Measurements from ENCODE around the gene DHX38. TPM values are rescaled to one million over a fixed set of nuclear protein-coding genes. Genes with fewer than 3 reads are reported as not detected.

DHX38 gene
- total RNA-seq, 1 donor from 2014 or later: 53.4 TPM

- DNase-seq (ENCODE audit: low spot score): no peak
Measured at GRCh38 chr16:72083778-72084404, 9.8 kb upstream of the DHX38 start.

DNA sequence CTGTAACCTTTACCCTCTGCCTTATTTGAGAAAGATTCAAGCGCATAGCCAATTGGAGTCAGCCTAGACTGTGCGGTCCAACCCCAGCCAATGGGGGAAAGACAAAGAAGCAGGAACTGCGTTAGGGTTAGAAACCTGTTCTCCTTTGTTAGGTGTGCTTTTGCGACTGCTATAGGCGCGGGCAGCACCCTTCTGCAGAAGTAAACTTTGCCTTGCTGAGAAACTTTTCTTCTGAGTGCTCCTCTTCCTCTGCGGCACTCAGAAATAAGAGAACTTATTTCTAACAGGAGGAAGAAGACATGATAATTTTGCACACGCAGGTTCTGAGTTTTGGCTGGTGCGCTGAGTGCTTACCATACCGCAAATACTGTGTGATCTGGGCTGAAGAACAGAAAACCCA is 9.2 kb upstream of the DHX38 start:
- DNase-seq (ENCODE audit: low spot score): no peak

DNA sequence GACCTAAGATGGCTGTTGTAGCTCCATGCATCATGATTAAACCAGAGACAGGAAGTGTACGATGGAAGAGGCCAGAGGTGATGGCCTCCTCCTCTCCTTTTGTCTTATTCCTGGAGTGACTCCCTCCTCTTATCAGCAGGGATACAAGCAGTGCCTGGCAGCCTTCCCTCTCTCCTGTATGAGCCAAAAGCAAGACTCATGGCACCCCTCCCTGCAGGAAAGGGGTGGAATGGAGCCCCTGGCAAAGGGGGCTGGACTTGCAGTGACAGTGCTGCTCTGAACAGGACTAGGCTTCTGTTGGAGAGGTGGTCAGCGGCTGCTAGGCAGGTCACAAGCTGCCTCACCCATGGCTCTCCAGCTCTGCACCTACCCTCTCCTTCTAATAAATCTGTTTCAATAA is 8.6 kb upstream of the DHX38 start:
- no peak for DNase-seq (ENCODE audit: low spot score)

DNA sequence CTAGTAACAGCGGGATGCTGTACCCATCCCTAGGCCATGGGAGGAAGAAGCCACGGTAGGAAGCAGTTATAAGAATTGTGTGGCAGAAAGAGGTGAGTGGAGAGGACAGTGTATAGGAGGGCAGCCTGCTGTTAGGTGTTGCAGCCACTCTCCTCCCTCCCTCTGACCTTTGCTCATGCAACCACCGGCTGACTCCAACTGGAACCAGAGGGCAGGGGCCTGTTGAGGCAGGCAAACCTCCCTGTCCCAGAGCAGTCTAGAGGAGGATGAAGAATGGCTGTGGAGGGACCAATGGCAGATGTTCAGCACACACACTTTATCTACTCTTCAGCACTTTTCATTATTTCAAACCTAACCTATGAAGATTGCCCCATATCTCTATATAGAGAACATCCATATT is 2.4 kb upstream of the DHX38 start:
- no peak for DNase-seq (ENCODE audit: low spot score)

- no peak for DNase-seq (ENCODE audit: low spot score)
Measured at GRCh38 chr16:72092832-72093447, 707 bp upstream of the DHX38 start.

DNA sequence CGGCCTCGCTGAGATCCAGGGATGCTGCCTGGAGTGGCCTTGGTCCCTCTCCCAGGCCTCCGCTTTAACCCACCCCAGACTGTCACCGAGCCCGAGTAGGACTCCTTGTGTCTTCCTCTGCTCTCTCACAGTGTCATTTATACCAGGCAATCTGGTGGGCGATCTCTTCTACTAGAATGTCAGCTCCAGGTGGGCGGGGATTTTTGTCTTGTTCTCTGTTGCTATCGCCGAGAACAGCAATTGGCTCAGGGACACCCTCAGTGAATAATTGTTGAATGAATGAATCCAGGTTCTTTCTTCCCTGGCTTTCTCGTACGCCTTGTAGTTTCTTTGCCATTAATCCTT is 591 bp downstream of the DHX38 start:
- no peak for DNase-seq (ENCODE audit: low spot score)

DNA sequence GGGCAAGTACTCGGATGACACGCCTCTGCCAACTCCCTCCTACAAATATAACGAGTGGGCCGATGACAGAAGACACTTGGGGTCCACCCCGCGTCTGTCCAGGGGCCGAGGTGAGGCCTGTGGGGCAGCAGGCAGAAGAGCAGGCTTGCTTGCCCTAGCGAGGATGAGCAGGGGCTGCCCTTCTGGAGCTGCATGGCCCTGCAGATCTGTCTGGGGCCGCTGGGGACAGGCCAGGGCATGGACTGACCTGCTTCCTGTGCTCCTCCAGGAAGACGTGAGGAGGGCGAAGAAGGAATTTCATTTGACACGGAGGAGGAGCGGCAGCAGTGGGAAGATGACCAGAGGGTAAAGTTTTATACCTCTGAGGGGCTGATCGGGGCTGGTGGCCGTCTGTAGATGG is 5.3 kb downstream of the DHX38 start:
- DNase-seq (ENCODE audit: low spot score): no peak

DNA sequence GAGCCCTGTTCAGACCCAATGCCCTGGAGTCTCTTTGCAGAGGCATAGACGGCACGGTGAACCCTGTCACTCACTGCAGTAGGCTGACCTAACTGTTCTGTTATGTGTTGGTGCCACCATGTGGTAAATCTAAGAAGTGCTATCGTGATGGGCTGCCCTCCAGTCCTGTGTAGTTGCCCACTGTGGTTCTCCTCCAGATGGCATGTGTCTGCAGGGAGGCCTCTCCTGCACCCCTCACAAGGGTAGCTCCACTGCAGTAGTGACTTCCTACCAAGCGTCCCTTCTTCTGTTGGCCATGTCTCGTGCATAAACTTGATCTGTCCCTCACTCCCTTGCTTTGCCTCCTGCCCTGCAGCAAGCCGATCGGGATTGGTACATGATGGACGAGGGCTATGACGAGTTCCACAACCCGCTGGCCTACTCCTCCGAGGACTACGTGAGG is 5.8 kb downstream of the DHX38 start:
- no peak for DNase-seq (ENCODE audit: low spot score)

- DNase-seq (ENCODE audit: low spot score): no peak
Measured at GRCh38 chr16:72101195-72101594, 7.5 kb downstream of the DHX38 start.

DNA sequence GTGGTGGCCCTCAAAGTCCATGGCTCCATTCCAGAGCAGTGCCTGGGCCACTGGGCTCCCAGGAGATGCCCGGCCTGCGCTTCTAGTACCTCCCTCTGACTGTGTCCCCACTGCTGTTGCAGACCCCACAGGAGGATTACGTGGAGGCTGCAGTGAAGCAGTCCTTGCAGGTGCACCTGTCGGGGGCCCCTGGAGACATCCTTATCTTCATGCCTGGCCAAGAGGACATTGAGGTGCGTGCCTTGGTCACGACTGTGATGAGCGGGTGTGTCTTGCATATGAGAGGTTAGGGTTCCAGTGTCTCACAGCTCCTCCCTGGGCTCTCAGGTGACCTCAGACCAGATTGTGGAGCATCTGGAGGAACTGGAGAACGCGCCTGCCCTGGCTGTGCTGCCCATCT is 11.3 kb downstream of the DHX38 start:
- DNase-seq (ENCODE audit: low spot score): peak; percentile 64

- no peak for DNase-seq (ENCODE audit: low spot score)
Measured at GRCh38 chr16:72105978-72106377, 12.3 kb downstream of the DHX38 start.

DNA sequence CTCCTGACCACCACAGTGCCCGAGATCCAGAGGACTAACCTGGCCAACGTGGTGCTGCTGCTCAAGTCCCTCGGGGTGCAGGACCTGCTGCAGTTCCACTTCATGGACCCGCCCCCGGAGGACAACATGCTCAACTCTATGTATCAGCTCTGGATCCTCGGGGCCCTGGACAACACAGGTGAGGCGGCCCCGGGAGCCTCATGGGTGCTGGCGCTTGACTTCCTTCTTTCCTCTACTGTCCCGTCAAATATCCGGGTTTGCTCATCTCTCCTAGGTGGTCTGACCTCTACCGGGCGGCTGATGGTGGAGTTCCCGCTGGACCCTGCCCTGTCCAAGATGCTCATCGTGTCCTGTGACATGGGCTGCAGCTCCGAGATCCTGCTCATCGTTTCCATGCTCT is 13.7 kb downstream of the DHX38 start:
- peak; percentile 83 for DNase-seq (ENCODE audit: low spot score)

DNA sequence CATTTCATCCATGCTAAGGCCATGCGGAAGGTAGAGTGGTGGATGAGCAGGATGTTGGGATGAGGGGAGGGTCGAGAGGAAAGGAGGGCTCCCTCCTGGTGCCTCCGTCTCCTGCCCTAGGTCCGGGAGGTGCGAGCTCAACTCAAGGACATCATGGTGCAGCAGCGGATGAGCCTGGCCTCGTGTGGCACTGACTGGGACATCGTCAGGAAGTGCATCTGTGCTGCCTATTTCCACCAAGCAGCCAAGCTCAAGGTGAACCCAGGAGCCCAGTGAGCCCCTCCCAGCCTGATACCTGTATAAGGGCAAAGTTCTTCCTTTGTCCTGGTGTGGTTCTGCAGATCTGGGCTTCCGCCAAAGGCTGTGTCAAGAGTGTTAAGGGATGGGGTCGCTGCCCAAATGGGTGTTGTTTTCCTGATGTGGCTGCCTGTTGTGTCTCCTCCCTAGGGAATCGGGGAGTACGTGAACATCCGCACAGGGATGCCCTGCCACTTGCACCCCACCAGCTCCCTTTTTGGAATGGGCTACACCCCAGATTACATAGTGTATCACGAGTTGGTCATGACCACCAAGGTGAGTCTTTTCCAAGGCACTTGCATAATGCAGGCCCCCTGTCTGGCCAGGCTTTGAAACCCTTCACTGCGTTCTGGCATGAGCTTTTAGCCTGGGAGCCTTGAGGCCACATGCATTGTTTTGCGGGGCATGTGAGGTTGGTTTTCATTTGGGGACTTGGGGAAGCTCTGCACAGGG is 14.9 kb downstream of the DHX38 start:
- no peak for DNase-seq (ENCODE audit: low spot score)

- no peak for DNase-seq (ENCODE audit: low spot score)
Measured at GRCh38 chr16:72109300-72109699, 15.7 kb downstream of the DHX38 start.

DNA sequence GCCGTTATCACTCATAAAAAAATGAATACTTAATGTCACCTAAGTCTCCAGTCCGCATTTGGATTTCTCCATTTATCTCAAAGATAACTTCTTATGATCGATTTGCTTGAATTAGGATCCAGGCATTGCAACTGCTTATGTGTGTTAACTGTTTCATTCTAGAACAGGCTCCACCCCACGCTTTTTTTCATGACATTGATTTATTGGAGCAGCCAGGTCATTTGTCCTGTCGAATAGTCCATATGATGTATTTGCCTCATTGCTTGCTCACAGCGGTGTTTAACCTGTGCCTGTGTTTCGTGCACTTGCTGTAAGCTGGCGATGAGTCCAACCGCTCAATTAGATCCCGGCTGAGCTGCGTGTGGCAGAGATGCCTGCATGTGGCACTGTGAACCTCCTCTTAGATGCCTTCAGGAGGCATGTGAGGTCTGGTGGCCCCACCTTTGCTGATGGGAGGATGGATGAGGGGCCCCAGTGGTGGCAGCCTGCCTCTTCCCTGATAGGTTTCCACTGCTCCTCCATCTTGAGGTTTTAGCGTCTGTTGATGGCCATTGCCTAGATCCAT is 16.4 kb downstream of the DHX38 start:
- peak; percentile 86 for DNase-seq (ENCODE audit: low spot score)

- DNase-seq (ENCODE audit: low spot score): peak; percentile 89
Measured at GRCh38 chr16:72110662-72111615, 17.3 kb downstream of the DHX38 start.

DNA sequence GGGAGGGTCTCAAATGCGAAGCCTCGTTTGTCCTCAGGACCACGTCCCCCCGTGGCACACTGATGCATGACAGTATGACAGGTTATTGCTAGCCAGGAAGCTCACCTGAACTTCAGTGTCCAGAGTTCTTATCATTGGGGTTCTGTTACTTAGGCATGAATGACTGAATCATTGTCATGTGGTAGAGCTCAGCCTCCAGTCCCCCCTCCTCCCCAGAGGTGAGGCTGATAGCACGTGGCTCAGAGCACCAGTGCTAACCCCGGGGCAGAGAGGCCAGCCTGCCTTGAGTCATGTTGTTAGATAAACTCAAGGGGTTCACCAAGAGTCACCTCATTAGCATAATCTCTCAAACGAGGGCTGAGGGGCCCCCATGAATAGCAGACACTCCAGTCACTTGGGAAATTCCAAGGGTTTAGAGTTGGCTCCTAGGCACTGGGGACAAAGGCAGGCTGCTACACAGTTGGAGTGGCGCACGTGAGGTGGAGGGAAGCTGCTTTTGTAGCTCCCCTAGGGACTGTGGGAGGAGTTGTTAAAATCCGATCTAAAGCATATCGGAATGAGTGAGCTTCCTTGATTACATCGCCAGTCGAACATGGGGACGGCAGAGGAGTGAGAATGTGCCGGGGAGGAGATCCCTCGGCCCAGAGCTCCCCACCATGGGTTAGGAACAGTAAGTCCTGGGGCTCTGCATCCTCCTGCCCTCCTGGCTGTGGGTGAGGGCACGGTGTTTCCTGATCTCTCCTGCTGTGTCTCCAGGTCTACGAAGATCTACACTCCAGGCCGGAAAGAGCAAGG is 18.2 kb downstream of the DHX38 start:
- DNase-seq (ENCODE audit: low spot score): no peak

- no peak for DNase-seq (ENCODE audit: low spot score)
Measured at GRCh38 chr16:72112452-72112792, 18.8 kb downstream of the DHX38 start.

DNA sequence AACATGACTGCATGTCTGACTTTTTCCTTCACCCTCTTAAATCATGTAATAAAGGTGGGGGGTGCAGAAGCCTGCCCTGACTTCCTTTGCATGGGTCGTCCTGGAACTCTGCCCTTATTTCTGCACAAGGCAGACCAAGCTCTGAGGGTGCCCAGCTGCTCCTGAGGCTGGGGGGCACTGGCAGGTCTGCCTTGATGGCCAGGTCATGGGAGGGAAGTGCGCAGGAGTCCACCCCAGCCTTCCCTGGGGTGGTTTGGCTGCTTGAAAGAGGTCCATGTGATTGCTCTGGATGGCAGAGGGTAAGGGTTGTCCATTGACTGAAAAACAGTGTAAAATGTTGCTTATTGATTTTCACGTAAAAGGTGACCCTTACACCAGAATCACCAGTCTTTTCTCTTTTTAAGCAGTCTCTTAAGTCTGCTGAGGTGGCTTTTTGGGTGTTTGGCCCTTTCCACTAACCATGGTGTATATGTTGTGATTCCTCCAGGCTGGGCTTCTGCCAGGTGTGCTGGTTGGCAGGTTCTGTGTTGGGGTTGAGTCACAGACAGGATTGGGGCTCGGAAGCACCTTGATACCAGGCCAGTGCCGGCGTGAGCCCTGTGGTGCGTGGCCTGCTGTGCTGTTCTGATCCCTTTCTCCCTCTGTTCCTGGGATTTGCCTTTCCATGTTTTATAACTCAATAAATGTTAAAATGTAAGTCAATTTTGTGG is 19.4 kb downstream of the DHX38 start:
- no peak for DNase-seq (ENCODE audit: low spot score)

GRCh38 chr16:72113616-72113945 is 19.9 kb downstream of the DHX38 start:
- no peak for DNase-seq (ENCODE audit: low spot score)

Measured in mesenteric fat pad (tissue), 1 donor.